ENCODE results near the gene CLEC16A.

The CLEC16A gene

GRCh38 chr16:10943064-10943353 lies 1.4 kb upstream of the CLEC16A start:
- TF ChIP-seq, protein P1, sequence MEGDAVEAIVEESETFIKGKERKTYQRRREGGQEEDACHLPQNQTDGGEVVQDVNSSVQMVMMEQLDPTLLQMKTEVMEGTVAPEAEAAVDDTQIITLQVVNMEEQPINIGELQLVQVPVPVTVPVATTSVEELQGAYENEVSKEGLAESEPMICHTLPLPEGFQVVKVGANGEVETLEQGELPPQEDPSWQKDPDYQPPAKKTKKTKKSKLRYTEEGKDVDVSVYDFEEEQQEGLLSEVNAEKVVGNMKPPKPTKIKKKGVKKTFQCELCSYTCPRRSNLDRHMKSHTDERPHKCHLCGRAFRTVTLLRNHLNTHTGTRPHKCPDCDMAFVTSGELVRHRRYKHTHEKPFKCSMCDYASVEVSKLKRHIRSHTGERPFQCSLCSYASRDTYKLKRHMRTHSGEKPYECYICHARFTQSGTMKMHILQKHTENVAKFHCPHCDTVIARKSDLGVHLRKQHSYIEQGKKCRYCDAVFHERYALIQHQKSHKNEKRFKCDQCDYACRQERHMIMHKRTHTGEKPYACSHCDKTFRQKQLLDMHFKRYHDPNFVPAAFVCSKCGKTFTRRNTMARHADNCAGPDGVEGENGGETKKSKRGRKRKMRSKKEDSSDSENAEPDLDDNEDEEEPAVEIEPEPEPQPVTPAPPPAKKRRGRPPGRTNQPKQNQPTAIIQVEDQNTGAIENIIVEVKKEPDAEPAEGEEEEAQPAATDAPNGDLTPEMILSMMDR (IDR thresholded peaks at IDR 0.05; ENCODE audit: extremely low read depth, missing control alignments): no peak
- DNase-seq (ENCODE audit: low spot score): no peak

DNA sequence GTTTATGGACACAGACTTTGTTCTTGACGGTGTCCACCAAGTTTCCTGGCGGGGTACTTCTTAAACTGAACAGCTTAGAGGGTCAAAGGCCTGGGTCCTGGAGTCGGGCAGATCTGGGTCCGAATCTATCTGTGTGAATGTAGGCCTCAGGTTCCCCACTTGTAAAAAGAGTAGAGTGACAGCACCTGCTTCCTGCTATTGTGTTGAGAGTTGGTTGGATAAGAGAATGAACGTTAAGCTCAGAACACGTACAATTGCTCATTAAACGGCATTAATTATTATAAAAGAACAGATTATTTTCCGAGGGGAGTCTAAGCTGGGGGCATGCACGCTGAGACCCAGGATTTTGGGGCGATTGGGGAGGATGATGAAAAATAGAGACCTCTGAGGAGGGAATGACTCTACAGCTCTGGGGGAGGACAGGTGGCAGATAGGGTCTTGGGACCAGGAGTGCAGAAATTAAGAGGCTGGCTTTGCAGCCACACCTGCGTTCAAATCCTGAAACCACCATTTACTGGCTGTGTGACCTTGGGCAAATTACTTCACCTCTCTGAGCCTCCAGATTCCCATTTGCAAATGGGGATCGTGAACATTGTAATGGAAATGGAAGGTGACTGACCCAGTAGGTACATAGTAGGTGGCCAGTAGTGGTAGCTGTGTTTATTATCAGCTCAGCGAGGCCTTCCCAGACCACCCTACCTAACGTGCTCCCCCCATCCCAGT lies 862 bp downstream of the CLEC16A start:
- DNase-seq (ENCODE audit: low spot score): no peak
- TF ChIP-seq, protein P1 (IDR thresholded peaks at IDR 0.05; ENCODE audit: extremely low read depth, missing control alignments): no peak

DNA sequence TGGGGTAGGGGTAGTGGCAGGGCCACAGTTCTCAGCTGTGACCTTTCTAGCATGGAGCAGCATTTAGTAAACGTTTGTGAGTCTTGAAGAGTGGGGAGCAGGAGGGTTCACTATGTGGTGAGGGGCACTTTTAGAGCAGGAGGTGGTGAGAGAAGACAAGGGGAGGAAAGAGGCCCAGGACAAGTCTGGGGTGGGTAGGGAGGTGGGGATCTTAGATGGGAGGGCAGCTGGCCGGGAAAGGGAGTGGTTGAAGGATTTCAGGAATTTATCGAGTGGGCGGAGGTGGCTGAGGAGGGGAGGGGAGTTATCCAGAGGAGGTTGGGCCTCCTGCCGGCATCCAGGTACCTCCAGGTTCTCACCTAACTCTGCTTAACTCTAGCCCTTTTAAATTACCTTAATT lies 1.9 kb downstream of the CLEC16A start:
- no peak for DNase-seq (ENCODE audit: low spot score)
- TF ChIP-seq, protein P1 (IDR thresholded peaks at IDR 0.05; ENCODE audit: extremely low read depth, missing control alignments): no peak

GRCh38 chr16:10947211-10947787 lies 2.9 kb downstream of the CLEC16A start:
- TF ChIP-seq, protein P1 (IDR thresholded peaks at IDR 0.05; ENCODE audit: extremely low read depth, missing control alignments): no peak

GRCh38 chr16:10949424-10949970 lies 5.1 kb downstream of the CLEC16A start:
- TF ChIP-seq, protein P1 (IDR thresholded peaks at IDR 0.05; ENCODE audit: extremely low read depth, missing control alignments): no peak
- peak; percentile 53 for DNase-seq (ENCODE audit: low spot score)

More at GRCh38 chr16:10947211-10947787, 2.9 kb downstream of the CLEC16A start:
- no peak for DNase-seq (ENCODE audit: low spot score)

GRCh38 chr16:10950393-10950792 lies 6.0 kb downstream of the CLEC16A start:
- DNase-seq (ENCODE audit: low spot score): no peak
- TF ChIP-seq, protein P1 (IDR thresholded peaks at IDR 0.05; ENCODE audit: extremely low read depth, missing control alignments): no peak

DNA sequence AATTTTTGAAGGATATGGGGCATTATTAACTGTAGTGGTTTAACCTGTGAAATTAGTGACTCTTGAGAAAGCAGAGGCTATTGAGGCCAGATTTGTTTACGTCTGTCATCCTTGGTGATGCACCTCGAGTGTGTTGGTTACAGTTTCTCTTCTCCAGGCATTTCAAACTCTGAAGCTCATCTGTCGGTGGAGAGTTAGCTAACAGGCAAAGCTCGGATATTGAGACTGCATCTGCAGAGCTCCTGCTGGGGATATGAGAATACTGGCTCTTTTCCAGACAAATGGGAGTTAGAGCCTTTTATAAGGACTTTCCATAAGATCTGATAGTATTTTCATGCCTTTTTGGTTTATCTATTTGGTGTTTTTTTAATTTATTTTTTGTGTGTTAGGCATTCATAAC lies 6.7 kb downstream of the CLEC16A start:
- no peak for DNase-seq (ENCODE audit: low spot score)
- TF ChIP-seq, protein P1 (IDR thresholded peaks at IDR 0.05; ENCODE audit: extremely low read depth, missing control alignments): no peak

Measured in GM20000 (cell line).